MG63 (cell line): Measurements from ENCODE around the gene NT5DC1. TPM values are rescaled to one million over a fixed set of nuclear protein-coding genes. Genes with fewer than 3 reads are reported as not detected.
"Not testable (repeated sequence)": the region's sequence is repeated elsewhere in the genome, so short reads cannot be mapped to it uniquely, and the experiment has no call there.

Experiments used
- DNase-seq: peaks from one replicate; pipeline ENCODE4 v3.0.0-alpha.2; 2020
- H3K27me3 ChIP-seq: fragments of 250-450 bp; sonication (Bioruptor Pico); 2 replicates; pipeline ENCODE4 v1.5.1; 2020; ENCODE audit warnings: mild to moderate bottlenecking, moderate library complexity
- H3K36me3 ChIP-seq: fragments of 250-450 bp; sonication (Bioruptor Pico); 2 replicates; pipeline ENCODE4 v1.5.1; 2020; ENCODE audit warnings: mild to moderate bottlenecking, moderate library complexity
- H3K4me3 ChIP-seq: fragments of 250-450 bp; sonication (Bioruptor Pico); 2 replicates; pipeline ENCODE4 v1.5.1; 2020; ENCODE audit warnings: mild to moderate bottlenecking, moderate library complexity
- H3K9me3 ChIP-seq: fragments of 250-450 bp; sonication (Bioruptor Pico); 2 replicates; pipeline ENCODE4 v1.5.1; 2020; ENCODE audit warnings: mild to moderate bottlenecking, moderate library complexity
- total RNA-seq: library from RNA; depleted of rRNA; stranded (reverse); fragments of >200 nt; shearing (Covaris generic); gene quantifications from 2 replicates; pipeline ENCODE4 v1.2.3, GENCODE V29; 2014; ENCODE audit warnings: low replicate concordance

Gene NT5DC1
- total RNA-seq, 1 experiment from 2014 or later, result 12.8 TPM

DNA sequence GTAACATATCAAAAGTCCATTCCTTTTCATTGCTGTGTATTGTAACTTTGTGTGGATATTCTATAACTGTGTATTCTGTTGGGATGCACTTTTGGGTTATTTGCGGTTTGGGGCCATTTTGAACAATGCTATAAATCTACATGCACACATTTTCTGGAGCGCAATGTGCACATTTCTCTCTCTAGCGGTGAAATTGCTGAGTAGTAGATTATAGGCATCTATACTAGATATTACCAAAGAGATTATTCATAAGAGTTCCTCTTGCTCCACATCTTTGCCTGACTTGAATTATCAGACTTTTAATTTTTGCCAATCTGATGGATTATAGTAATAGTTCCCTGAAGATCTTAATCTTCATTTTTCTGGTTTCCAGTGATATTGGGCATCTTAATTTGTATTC lies 21.7 kb upstream of the NT5DC1 start:
- H3K9me3 ChIP-seq, result no peaks in the 10 kb centered on the region
- no peaks in the 10 kb centered on the region for H3K36me3 ChIP-seq
- DNase-seq, result no peak
- H3K27me3 ChIP-seq, result no peaks in the 10 kb centered on the region
- H3K4me3 ChIP-seq, result no peak overlapping the region

DNA sequence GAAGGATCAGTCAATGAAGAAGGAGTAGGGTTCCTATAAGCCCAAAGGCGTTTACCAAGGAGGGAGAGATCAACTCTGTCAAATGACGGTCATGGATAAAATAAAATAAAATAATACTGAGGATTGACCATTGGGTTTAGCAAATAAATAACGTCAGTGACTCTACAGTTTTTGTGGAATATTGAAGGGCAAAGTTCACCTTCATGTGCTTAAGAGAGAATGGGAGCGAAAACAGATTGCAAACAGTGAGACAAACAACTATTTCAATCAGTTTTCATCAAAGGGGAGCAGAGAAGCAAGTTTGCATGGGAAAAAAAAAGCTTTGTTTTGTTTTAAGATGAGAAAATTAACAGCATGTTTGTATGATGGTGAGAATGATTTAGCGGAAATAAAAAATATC lies 17.6 kb upstream of the NT5DC1 start:
- no peak for DNase-seq
- H3K9me3 ChIP-seq, result no peaks in the 10 kb centered on the region

DNA sequence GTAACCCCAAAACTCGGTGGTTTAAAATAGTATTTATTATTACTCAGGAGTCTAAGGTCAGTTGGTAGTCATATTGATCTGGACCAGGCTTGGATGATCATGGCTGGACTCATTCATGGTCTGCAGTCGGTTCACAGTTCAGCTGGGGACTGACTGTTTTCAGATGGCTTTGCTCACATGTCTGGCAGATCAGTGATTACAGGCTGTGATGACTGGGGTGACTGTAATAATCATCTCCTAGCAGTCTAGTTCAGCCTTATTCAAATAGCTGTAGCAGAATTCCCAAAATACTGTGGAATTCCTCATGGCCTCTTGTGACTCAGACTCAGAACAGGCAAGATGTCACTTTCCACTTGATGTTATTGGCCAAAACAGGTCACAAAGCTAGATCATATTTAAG lies 16.4 kb upstream of the NT5DC1 start:
- no peaks in the 10 kb centered on the region for H3K36me3 ChIP-seq
- H3K4me3 ChIP-seq, result no peak overlapping the region
- H3K27me3 ChIP-seq, result no peaks in the 10 kb centered on the region
- no peak for DNase-seq
- H3K9me3 ChIP-seq, result 0 out of 2 replicates have a peak, but pooled peaks cover 3% of the 10 kb centered on the region

More for the DNA sequence above, 17.6 kb upstream of the NT5DC1 start:
- Histone ChIP-seq H3K4me3 (no peak overlapping the region), H3K27me3 (no peaks in the 10 kb centered on the region), H3K36me3 (no peaks in the 10 kb centered on the region)

DNA sequence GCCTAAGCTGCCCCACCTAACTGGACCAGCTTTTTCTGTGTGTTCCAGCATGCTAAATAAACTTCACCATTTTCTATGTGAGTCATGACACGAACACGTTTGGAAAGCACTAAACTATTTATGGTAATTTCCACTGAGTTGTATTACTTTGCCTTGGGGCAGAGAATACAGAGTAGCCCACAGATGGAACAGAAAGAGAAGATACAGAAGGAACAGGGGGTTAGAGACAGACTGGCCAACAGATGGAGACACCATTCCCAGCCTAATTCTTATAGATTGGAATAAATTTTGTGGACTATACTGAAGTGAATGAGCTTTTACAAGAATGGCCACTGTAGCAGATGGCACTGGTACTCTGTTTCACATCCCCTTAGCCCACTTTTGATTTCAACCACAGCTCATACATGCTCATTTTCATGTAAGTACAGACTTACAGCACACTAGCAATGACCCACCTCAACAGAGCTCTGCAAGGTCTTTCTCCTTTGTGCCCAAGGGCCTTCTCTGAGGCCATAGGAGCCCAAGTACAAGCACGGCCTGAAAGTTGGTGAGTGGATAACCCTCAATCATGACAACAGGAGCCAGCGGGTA lies 13.1 kb upstream of the NT5DC1 start:
- no peak for DNase-seq
- Histone ChIP-seq H3K4me3 (no peak overlapping the region), H3K36me3 (no peaks in the 10 kb centered on the region)

DNA sequence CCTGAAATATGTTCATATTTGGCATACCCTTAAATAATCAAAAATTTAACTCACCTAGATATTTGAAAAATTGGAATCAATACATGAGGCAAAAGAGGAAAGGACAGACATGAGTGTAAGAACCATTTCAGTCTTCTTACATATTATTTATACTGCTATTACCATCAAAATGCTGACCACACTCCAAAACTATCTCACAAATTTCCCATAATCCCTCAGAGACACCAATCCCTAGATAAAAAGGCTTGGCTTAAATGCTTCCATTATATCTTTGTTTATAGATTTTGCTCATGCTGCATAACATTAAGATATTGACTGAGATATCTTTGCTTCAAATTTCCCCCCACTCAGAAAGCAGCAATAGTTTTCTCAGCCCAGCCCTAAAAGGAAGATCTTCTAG lies 11.7 kb upstream of the NT5DC1 start:
- no peak for DNase-seq
- Histone ChIP-seq H3K4me3 (no peak overlapping the region), H3K36me3 (no peaks in the 10 kb centered on the region), H3K9me3 (0 out of 2 replicates have a peak, but pooled peaks cover 3% of the 10 kb centered on the region), H3K27me3 (no peaks in the 10 kb centered on the region)

More for the DNA sequence above, 13.1 kb upstream of the NT5DC1 start:
- Histone ChIP-seq H3K9me3 (0 out of 2 replicates have a peak, but pooled peaks cover 3% of the 10 kb centered on the region), H3K27me3 (no peaks in the 10 kb centered on the region)

DNA sequence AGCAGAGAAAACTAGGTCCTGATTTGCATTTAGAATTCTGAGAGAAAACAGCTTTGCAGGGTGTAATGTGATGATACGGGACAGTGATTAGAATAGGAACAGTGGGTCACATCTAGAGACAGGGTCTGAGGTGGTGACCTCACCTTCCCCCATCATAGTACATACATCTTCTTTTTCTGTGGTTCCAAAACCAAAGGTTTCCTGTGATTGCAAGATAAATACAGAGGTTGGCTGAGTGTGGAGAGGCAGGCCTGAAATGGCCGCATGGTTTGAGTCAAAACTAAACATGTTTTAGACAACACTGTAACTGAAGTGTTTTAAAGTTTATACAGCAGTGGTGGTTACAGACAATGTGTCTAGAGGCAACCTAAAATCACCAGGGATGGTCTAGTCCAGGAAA lies 10.4 kb upstream of the NT5DC1 start:
- no peaks in the 10 kb centered on the region for H3K36me3 ChIP-seq
- H3K4me3 ChIP-seq, result no peak overlapping the region
- no peaks in the 10 kb centered on the region for H3K27me3 ChIP-seq
- H3K9me3 ChIP-seq, result 0 out of 2 replicates have a peak, but pooled peaks cover 3% of the 10 kb centered on the region
- no peak for DNase-seq

DNA sequence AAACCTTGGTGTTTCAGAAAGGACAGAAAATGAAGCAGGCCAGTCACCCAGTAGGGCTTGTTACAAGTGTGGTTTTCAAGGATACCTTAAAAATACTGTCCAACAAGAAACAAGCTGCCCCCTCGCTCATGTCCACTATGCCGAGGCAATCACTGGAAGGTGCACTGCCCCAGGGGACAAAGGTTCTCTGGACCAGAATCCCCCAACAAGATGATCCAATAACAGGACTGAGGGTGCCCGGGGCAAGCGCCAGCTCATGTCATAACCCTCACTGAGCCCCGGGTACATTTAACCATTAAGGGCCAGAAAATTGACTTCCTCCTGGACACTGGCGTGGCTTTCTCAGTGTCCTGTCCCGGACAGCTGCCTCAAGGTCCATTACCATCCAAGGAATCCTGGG lies 6.6 kb upstream of the NT5DC1 start:
- DNase-seq, result no peak
- Histone ChIP-seq H3K27me3 (no peaks in the 10 kb centered on the region), H3K9me3 (no peaks in the 10 kb centered on the region), H3K36me3 (no peaks in the 10 kb centered on the region), H3K4me3 (no peak overlapping the region)

DNA sequence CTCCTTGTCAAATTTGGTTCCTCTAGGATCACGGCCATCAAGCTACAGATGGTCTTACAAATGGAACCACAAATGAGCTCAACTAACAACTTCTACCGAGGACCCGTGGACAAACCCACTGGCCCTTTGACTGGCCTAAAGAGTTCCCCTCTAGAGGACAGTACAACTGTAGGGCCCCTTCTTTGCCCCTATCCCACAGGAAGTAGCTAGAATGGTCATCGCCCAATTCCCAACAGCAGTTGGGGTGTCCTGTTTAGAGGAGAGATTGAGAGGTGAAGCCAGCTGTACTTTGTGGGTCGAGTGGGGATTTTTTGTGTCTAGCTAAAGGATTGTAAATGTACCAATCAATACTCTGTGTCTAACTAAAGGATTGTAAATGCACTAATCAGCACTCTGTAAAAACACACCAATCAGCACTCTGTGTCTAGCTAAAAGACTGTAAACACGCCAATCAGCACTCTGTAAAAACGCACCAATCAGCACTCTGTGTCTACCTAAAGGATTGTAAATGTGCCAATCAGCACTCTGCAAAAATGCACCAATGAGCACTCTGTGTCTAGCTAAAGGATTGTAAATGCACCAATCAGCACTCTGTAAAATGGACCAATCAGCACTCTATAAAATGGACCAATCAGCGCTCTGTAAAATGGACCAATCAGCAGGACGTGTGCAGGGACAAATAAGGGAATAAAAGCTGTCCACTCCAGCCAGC lies 4.4 kb upstream of the NT5DC1 start:
- not testable (repeated sequence) for H3K27me3 ChIP-seq, DNase-seq

DNA sequence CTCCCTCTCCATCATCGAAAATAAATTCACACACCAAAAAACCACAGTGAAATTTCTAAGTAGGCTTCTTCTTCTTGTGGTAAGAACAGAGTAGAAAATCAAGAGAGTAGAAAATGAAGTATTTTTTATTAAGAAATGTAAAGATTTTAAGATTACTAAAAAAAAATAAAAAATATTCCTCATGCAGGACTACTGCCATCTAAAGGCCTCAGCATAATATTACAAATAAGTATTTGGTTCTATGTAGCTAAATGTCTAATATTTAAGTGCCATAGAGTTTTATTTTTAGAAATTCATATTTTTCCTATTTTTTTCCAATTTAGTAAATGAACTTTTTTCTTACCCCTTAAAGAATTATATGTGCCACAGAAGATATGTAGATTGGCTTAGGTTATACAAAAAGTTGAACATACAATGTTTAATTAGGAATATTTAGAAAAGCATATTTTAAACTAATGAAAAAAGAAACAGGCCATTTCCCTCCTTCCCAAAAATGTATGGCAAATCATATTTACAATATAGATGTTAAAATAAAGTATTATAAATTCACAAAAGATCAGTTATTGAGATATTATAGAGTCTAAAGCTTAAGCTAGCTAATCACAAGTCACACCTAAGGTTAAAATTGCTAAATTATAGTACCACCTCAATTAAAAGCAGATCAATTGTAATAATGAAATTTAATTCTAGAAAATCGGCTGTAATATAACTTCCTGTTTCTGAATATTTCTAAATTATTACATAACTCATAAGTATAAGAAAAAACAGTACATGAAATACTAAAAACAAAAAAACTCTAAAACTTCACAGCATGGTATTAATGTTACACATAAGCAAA lies 3.5 kb upstream of the NT5DC1 start:
- Histone ChIP-seq H3K9me3 (no peaks in the 10 kb centered on the region), H3K27me3 (no peaks in the 10 kb centered on the region), H3K4me3 (no peak overlapping the region), H3K36me3 (no peaks in the 10 kb centered on the region)
- DNase-seq, result no peak

More for the DNA sequence above, 4.4 kb upstream of the NT5DC1 start:
- not testable (repeated sequence) for H3K4me3 ChIP-seq, H3K9me3 ChIP-seq, H3K36me3 ChIP-seq

DNA sequence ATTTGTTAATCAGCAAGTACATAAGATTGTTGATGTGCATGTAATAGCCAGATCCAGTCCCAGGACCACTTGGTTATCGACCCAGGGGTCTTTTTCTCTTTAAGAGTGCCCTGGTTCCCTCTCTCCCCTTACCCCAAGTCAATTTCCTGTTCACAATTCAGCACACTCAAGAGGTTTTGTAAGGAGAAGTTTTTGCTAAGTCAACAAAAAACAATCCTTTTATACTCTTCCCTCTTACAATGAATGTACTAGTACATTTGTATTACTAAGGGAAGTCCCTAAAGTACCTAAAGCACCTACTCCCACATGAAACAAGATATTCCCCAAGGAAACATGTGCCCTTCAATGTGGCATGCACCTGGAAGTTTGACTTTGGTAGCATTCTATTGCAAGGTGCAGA lies 1.6 kb upstream of the NT5DC1 start:
- H3K4me3 ChIP-seq, result no peak overlapping the region
- DNase-seq, result no peak
- H3K36me3 ChIP-seq, result no peaks in the 10 kb centered on the region
- H3K27me3 ChIP-seq, result no peaks in the 10 kb centered on the region
- no peaks in the 10 kb centered on the region for H3K9me3 ChIP-seq

DNA sequence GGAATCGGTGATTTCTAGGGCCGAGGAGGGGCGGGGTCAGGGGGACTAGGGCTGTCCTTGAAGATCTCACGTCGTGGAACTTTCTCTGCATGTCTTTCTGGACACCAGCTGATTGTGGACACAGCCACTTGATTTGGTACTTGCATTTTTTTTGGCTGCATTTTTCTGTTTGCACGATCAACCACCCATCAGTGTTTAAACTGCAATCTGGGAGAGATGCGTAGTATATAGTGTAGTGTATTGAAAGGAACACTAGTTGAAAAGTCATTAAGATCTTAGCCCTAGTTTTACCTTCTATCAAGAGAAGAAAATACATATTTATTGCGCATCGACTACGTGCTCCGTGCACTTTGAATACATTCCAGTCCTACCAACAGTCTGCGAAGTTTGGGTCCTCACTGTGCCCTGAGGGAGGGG lies 657 bp downstream of the NT5DC1 start:
- Histone ChIP-seq H3K9me3 (no peaks in the 10 kb centered on the region), H3K36me3 (no peaks in the 10 kb centered on the region), H3K27me3 (no peaks in the 10 kb centered on the region), H3K4me3 (peak overlapping the region; percentile 66)
- DNase-seq, result no peak

DNA sequence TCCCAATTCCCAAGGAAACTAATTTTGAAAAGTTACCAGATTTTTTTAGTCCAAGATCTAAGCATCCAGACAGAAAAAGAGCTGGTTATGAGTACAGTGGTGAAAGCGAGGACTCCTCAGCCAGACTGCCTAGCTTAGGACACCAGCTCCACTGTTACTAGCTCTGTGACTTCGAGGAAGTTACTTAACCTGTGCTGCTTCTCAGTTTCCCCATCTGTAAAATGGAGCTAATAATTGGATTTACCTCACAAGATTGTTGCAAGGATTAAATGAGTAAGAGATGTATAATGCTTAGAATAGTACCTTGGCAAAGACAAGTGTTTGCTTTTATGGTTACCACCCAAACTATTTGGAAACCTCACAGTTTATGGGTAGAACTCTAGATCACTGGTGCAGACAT lies 1.1 kb downstream of the NT5DC1 start:
- Histone ChIP-seq H3K27me3 (no peaks in the 10 kb centered on the region), H3K9me3 (no peaks in the 10 kb centered on the region), H3K4me3 (peak overlapping the region; percentile 66), H3K36me3 (no peaks in the 10 kb centered on the region)
- no peak for DNase-seq

DNA sequence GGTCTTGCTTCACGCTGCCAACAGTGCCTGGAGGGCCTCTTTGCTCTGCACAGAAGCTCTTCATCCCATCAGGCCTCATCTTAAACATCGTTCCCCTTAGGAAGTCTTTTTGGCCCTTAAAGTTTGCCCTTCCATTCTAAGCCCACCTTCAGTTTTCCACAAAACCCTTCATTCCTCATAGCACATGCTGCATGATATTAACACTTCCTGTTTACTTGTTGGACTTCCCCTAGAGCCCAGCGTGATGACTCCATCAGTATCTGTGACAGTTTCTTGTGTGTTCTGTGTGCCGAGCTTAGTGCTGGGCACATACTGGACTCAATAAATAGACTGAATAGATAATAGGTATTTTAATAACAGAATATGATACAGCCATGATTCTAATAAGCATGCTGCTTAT lies 2.2 kb downstream of the NT5DC1 start:
- H3K36me3 ChIP-seq, result no peaks in the 10 kb centered on the region
- H3K9me3 ChIP-seq, result no peaks in the 10 kb centered on the region
- no peak overlapping the region for H3K4me3 ChIP-seq
- DNase-seq, result no peak
- H3K27me3 ChIP-seq, result no peaks in the 10 kb centered on the region

DNA sequence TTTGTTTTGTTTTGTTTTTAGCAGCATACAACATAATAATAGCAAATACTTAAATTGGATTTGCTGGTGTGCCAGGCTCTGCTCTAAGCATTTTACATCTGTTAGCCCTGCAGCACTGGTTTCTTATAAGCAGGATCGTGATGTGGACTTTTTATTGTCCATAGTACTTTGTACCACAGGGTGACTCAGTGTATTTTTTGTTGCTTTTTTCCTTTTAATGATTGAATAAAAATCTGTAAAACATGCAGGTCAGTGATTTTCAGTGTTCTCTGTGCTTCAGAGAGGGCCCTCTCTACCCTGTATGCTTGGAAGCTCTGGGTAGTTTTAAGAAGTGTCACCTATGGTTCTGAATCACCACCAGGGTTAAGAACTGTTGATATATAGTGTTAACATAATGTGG lies 4.0 kb downstream of the NT5DC1 start:
- H3K9me3 ChIP-seq, result no peaks in the 10 kb centered on the region
- H3K36me3 ChIP-seq, result no peaks in the 10 kb centered on the region
- no peaks in the 10 kb centered on the region for H3K27me3 ChIP-seq
- H3K4me3 ChIP-seq, result no peak overlapping the region
- DNase-seq, result no peak

DNA sequence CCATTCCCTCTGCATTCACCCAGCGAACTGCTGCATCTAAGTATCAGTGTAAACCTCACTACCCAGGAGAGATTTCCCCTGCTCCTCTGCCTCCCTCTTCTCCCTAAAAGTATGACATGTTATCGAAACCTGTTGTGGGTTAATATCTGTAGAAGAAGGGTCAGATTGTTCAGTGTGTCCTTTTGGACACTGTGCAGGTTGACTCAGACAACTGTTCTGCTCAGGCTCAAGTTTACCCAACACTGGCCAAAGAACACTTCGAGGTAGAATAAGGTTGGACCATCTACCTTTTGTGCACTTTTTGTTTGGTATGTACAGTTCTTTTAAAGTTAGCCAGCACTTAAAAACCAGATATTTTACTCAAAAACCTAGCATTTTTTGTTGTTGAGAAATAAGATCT lies 4.6 kb downstream of the NT5DC1 start:
- Histone ChIP-seq H3K36me3 (no peaks in the 10 kb centered on the region), H3K4me3 (no peak overlapping the region), H3K9me3 (no peaks in the 10 kb centered on the region)

DNA sequence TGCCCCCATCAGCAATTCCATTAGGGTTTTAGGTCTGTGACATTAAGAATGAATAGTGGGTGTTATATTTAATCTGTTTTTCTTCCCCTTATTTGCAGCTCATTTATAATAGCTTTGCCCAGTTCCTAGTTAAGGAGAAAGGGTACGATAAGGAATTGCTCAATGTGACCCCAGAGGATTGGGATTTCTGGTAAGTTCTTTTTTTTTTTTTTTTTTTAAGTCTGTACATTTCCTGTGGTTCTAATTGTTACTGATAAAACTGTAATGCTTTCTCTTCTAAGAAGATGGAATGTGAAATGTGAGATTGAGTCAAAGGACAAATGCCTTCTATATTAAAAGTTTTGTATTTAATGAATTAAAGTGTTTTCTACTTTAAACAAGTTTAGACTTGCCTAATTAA lies 5.5 kb downstream of the NT5DC1 start:
- Histone ChIP-seq H3K27me3 (no peaks in the 10 kb centered on the region), H3K9me3 (no peaks in the 10 kb centered on the region), H3K36me3 (no peaks in the 10 kb centered on the region), H3K4me3 (no peak overlapping the region)
- DNase-seq, result no peak

More for the DNA sequence above, 4.6 kb downstream of the NT5DC1 start:
- no peak for DNase-seq
- no peaks in the 10 kb centered on the region for H3K27me3 ChIP-seq

DNA sequence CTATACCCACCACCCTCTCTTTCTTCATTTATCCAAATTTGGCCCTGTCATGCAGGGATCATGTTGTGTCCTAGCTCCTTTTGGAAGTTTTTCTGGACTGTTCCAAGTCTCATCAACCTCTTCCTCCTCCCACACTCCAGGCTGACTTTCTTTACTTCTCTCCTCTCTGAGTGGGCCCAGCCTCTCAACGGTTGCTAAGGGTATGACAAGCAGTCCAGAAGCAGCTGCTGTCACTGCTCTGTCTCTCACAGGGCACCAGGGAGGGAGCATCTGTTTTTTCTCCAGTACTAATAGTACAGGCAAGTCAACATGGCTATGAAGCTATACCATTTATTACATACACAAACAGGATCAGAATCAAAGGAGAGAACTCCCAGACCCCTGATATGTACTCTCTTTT lies 8.2 kb downstream of the NT5DC1 start:
- no peaks in the 10 kb centered on the region for H3K9me3 ChIP-seq
- DNase-seq, result no peak
- H3K4me3 ChIP-seq, result no peak overlapping the region
- H3K36me3 ChIP-seq, result peaks cover 2% of the 10 kb centered on the region; the same call in 1 of the 2 replicates
- no peaks in the 10 kb centered on the region for H3K27me3 ChIP-seq
